ENCODE measurements around the gene GBP1.
"Not testable (repeated sequence)": the region's sequence is repeated elsewhere in the genome, so short reads cannot be mapped to it uniquely, and the experiment has no call there.

GBP1 gene

DNA sequence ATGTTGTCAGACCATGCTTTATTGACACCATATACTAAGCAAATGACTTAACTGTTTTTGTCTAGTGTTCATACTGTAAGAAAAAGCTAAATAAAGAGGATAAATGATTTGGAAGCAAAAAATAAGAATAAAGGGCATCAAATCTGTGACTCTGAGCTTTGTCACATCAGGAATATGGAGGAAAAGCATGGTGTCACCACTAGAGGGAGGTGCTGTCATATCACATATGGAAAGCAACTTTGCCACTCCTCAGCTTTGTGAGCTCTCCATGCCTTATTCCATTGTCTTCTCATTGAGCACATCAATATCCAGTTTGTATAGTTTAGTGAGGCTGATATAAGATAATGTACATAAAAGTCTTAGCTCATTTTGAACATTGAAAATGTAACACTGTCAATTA lies 20.8 kb upstream of the GBP1 start:
- Histone ChIP-seq H3K27ac (ENCODE audit: low read depth, low read length, poor library complexity, severe bottlenecking) (no peak overlapping the region), H3K4me2 (ENCODE audit: low read length) (no peak overlapping the region), H3K4me3 (ENCODE audit: low read depth, low read length, poor library complexity, severe bottlenecking) (no peak overlapping the region), H4K20me1 (ENCODE audit: insufficient read depth, low read length) (no peaks in the 10 kb centered on the region), H3K4me1 (ENCODE audit: insufficient read depth, low read length, severe bottlenecking) (no peaks in the 10 kb centered on the region), H3F3A (ENCODE audit: insufficient read depth, low read length) (no peaks in the 10 kb centered on the region), H3K9me2 (ENCODE audit: low read depth, low read length) (no peaks in the 10 kb centered on the region), H3K9me3 (ENCODE audit: low read length) (no peaks in the 10 kb centered on the region), H3K9ac (ENCODE audit: low read length) (no peak overlapping the region), H3K27me3 (ENCODE audit: insufficient read depth, low read length) (no peaks in the 10 kb centered on the region), H3K36me3 (ENCODE audit: insufficient read depth, low read length) (no peaks in the 10 kb centered on the region), H3K79me2 (ENCODE audit: insufficient read depth, low read length) (no peaks in the 10 kb centered on the region), H2AFZ (ENCODE audit: low read length) (no peak overlapping the region)
- no peak for TF ChIP-seq EZH2 (IDR thresholded peaks at IDR 0.05; ENCODE audit: borderline replicate concordance, low read length)

GRCh38 chr1:89081005-89081404 lies 16.0 kb upstream of the GBP1 start:
- TF ChIP-seq, protein P1, sequence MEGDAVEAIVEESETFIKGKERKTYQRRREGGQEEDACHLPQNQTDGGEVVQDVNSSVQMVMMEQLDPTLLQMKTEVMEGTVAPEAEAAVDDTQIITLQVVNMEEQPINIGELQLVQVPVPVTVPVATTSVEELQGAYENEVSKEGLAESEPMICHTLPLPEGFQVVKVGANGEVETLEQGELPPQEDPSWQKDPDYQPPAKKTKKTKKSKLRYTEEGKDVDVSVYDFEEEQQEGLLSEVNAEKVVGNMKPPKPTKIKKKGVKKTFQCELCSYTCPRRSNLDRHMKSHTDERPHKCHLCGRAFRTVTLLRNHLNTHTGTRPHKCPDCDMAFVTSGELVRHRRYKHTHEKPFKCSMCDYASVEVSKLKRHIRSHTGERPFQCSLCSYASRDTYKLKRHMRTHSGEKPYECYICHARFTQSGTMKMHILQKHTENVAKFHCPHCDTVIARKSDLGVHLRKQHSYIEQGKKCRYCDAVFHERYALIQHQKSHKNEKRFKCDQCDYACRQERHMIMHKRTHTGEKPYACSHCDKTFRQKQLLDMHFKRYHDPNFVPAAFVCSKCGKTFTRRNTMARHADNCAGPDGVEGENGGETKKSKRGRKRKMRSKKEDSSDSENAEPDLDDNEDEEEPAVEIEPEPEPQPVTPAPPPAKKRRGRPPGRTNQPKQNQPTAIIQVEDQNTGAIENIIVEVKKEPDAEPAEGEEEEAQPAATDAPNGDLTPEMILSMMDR (IDR thresholded peaks at IDR 0.05; ENCODE audit: low read length): no peak
- TF ChIP-seq EZH2 (IDR thresholded peaks at IDR 0.05; ENCODE audit: borderline replicate concordance, low read length): no peak
- H3K4me3 ChIP-seq (ENCODE audit: low read depth, low read length, poor library complexity, severe bottlenecking): no peak overlapping the region
- H3K4me1 ChIP-seq (ENCODE audit: insufficient read depth, low read length, severe bottlenecking): no peaks in the 10 kb centered on the region
- no peaks in the 10 kb centered on the region for H3K9me2 ChIP-seq (ENCODE audit: low read depth, low read length)
- H3K36me3 ChIP-seq (ENCODE audit: insufficient read depth, low read length): no peaks in the 10 kb centered on the region
- H3K27ac ChIP-seq (ENCODE audit: low read depth, low read length, poor library complexity, severe bottlenecking): no peak overlapping the region
- H3F3A ChIP-seq (ENCODE audit: insufficient read depth, low read length): no peaks in the 10 kb centered on the region
- H2AFZ ChIP-seq (ENCODE audit: low read length): no peak overlapping the region
- no peaks in the 10 kb centered on the region for H4K20me1 ChIP-seq (ENCODE audit: insufficient read depth, low read length)
- H3K79me2 ChIP-seq (ENCODE audit: insufficient read depth, low read length): no peaks in the 10 kb centered on the region
- H3K9ac ChIP-seq (ENCODE audit: low read length): no peak overlapping the region
- H3K27me3 ChIP-seq (ENCODE audit: insufficient read depth, low read length): no peaks in the 10 kb centered on the region
- no peak overlapping the region for H3K4me2 ChIP-seq (ENCODE audit: low read length)
- H3K9me3 ChIP-seq (ENCODE audit: low read length): no peaks in the 10 kb centered on the region

DNA sequence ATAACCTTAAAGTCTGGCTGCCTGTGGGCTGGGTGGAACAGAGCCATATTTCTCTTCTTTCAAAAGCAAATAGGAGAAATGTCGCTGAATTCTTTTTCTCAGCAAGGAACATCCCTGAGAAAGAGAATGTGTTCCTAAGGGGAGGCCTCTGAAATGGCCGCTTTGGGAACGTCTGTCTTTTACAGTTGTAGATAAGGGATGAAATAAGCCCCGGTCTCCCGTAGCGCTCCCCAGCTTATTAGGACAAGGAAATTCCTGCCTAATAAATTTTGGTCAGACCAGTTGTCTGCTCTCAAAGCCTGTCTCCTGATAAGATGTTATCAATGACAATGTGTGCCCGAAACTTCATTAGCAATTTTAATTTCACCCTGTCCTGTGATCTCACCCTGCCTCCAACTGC lies 15.1 kb upstream of the GBP1 start:
- not testable (repeated sequence) for H3K9ac ChIP-seq (ENCODE audit: low read length); H3K27me3 ChIP-seq (ENCODE audit: insufficient read depth, low read length); H3K36me3 ChIP-seq (ENCODE audit: insufficient read depth, low read length); H3K9me2 ChIP-seq (ENCODE audit: low read depth, low read length); H3K27ac ChIP-seq (ENCODE audit: low read depth, low read length, poor library complexity, severe bottlenecking); H3K4me3 ChIP-seq (ENCODE audit: low read depth, low read length, poor library complexity, severe bottlenecking); H3K4me1 ChIP-seq (ENCODE audit: insufficient read depth, low read length, severe bottlenecking); H3K4me2 ChIP-seq (ENCODE audit: low read length); H3K79me2 ChIP-seq (ENCODE audit: insufficient read depth, low read length); H2AFZ ChIP-seq (ENCODE audit: low read length); H3F3A ChIP-seq (ENCODE audit: insufficient read depth, low read length); H4K20me1 ChIP-seq (ENCODE audit: insufficient read depth, low read length); H3K9me3 ChIP-seq (ENCODE audit: low read length)

GRCh38 chr1:89072466-89073065 lies 7.6 kb upstream of the GBP1 start:
- not testable (repeated sequence) for H3K4me3 ChIP-seq (ENCODE audit: low read depth, low read length, poor library complexity, severe bottlenecking); H4K20me1 ChIP-seq (ENCODE audit: insufficient read depth, low read length); H3K27ac ChIP-seq (ENCODE audit: low read depth, low read length, poor library complexity, severe bottlenecking); H3K9ac ChIP-seq (ENCODE audit: low read length); H3K4me1 ChIP-seq (ENCODE audit: insufficient read depth, low read length, severe bottlenecking); H3F3A ChIP-seq (ENCODE audit: insufficient read depth, low read length); H3K4me2 ChIP-seq (ENCODE audit: low read length); H3K9me3 ChIP-seq (ENCODE audit: low read length); H3K36me3 ChIP-seq (ENCODE audit: insufficient read depth, low read length); H3K9me2 ChIP-seq (ENCODE audit: low read depth, low read length); H3K27me3 ChIP-seq (ENCODE audit: insufficient read depth, low read length); H3K79me2 ChIP-seq (ENCODE audit: insufficient read depth, low read length); H2AFZ ChIP-seq (ENCODE audit: low read length)

DNA sequence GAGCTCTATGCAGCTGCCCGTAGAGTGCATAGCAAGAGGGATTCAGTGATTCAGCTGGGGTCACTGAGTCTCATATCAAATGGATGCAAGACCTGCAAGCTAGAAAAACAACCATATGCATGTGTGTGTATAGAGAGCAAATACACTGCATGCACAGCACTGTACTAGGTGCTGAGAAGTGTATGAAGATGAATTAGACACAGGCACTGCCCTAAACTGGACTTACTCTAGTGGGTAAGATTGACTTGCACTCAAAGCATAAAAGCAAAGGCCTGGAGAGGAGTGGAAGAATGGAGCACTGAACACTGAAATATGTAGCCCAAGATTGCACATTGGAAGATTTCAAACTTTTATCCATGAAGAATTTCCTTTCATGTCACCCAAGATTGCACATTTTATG lies 5.5 kb upstream of the GBP1 start:
- no peak overlapping the region for H3K9ac ChIP-seq (ENCODE audit: low read length)
- no peak overlapping the region for H3K4me3 ChIP-seq (ENCODE audit: low read depth, low read length, poor library complexity, severe bottlenecking)
- no peak for TF ChIP-seq EZH2 (IDR thresholded peaks at IDR 0.05; ENCODE audit: borderline replicate concordance, low read length)
- TF ChIP-seq, protein P1 (IDR thresholded peaks at IDR 0.05; ENCODE audit: low read length): no peak
- no peaks in the 10 kb centered on the region for H3K4me1 ChIP-seq (ENCODE audit: insufficient read depth, low read length, severe bottlenecking)
- no peaks in the 10 kb centered on the region for H3K9me2 ChIP-seq (ENCODE audit: low read depth, low read length)
- H2AFZ ChIP-seq (ENCODE audit: low read length): no peak overlapping the region
- H3K9me3 ChIP-seq (ENCODE audit: low read length): no peaks in the 10 kb centered on the region
- H3K36me3 ChIP-seq (ENCODE audit: insufficient read depth, low read length): no peaks in the 10 kb centered on the region
- no peak overlapping the region for H3K27ac ChIP-seq (ENCODE audit: low read depth, low read length, poor library complexity, severe bottlenecking)
- H3K4me2 ChIP-seq (ENCODE audit: low read length): no peak overlapping the region
- H3K27me3 ChIP-seq (ENCODE audit: insufficient read depth, low read length): no peaks in the 10 kb centered on the region
- no peaks in the 10 kb centered on the region for H3F3A ChIP-seq (ENCODE audit: insufficient read depth, low read length)
- H4K20me1 ChIP-seq (ENCODE audit: insufficient read depth, low read length): no peaks in the 10 kb centered on the region
- no peaks in the 10 kb centered on the region for H3K79me2 ChIP-seq (ENCODE audit: insufficient read depth, low read length)
